Non-pigmented ciliary epithelial cell (primary cell): ENCODE measurements around the gene TMEM131.

ENCODE experiments used
- DNase-seq: peaks from one replicate; pipeline ENCODE4 v3.0.0-alpha.2; 2010; ENCODE audit warnings: low read depth

TMEM131 gene

GRCh38 chr2:97738179-97739019 is 257.3 kb downstream of the TMEM131 start:
- DNase-seq = no peak

- DNase-seq = no peak
Observed at GRCh38 chr2:97737421-97738178, 258.1 kb downstream of the TMEM131 start.

- DNase-seq = no peak
Observed at GRCh38 chr2:97736608-97737330, 259.0 kb downstream of the TMEM131 start.

- no peak for DNase-seq
Observed at GRCh38 chr2:97736185-97736584, 259.6 kb downstream of the TMEM131 start.

- no peak for DNase-seq
Observed at GRCh38 chr2:97735161-97735561, 260.6 kb downstream of the TMEM131 start.

GRCh38 chr2:97734061-97735051 is 261.4 kb downstream of the TMEM131 start:
- DNase-seq = no peak

GRCh38 chr2:97733341-97734035 is 262.3 kb downstream of the TMEM131 start:
- no peak for DNase-seq

GRCh38 chr2:97732436-97733340 is 263.1 kb downstream of the TMEM131 start:
- DNase-seq = no peak

GRCh38 chr2:97731274-97732020 is 264.3 kb downstream of the TMEM131 start:
- no peak for DNase-seq

GRCh38 chr2:97730245-97730644 is 265.5 kb downstream of the TMEM131 start:
- DNase-seq = peak; percentile 15

- no peak for DNase-seq
Observed at GRCh38 chr2:97728091-97728731, 267.5 kb downstream of the TMEM131 start.

GRCh38 chr2:97727296-97727695 is 268.5 kb downstream of the TMEM131 start:
- DNase-seq = no peak

GRCh38 chr2:97726261-97727064 is 269.3 kb downstream of the TMEM131 start:
- no peak for DNase-seq

GRCh38 chr2:97724946-97725688 is 270.6 kb downstream of the TMEM131 start:
- DNase-seq = no peak

GRCh38 chr2:97724501-97724900 is 271.2 kb downstream of the TMEM131 start:
- no peak for DNase-seq

- DNase-seq = no peak
Observed at GRCh38 chr2:97724073-97724410, 271.7 kb downstream of the TMEM131 start.
